Right cardiac atrium (tissue), 5 donors: Measurements from ENCODE around the gene COL23A1. TPM values are rescaled to one million over a fixed set of nuclear protein-coding genes. Genes with fewer than 3 reads are reported as not detected.

Source experiments
- ATAC-seq, 2 donors: fragments of 200-7000 bp; cut with Tn5 transposase; one replicate each; pipeline versions ENCODE4 v1.8.0 to v1.9.1; 2020; ENCODE audit warnings: moderate library complexity in 2 of 2, mild to moderate bottlenecking in 1 of 2
- DNase-seq, 3 donors: peaks; one replicate each; pipeline ENCODE4 v3.0.0-alpha.2; 2020
- H3K27ac ChIP-seq: one replicate; pipeline ENCODE4 v1.5.1; 2013; ENCODE audit warnings: mild to moderate bottlenecking, low read length, control low read depth, moderate library complexity
- H3K27me3 ChIP-seq: one replicate; pipeline ENCODE4 v1.6.1; 2013; ENCODE audit not compliant: control insufficient read depth, insufficient read depth
- H3K4me1 ChIP-seq: one replicate; pipeline ENCODE4 v1.6.1; 2013; ENCODE audit warnings: low read length; ENCODE audit not compliant: control insufficient read depth, insufficient read depth
- H3K4me3 ChIP-seq: one replicate; pipeline ENCODE4 v1.5.1; 2013; ENCODE audit warnings: low read length, control low read depth
- H3K9me3 ChIP-seq: one replicate; pipeline ENCODE4 v1.6.1; 2013; ENCODE audit warnings: low read length; ENCODE audit not compliant: control insufficient read depth
- WGBS: extraction: QIAGEN DNeasy Blood & Tissue Kit; methylation state at CpG from one replicate; pipeline ENCODE4 v1.1.7; 2013; 5-methylcytosine and 5-hydroxymethylcytosine counted together
- intact Hi-C, 4 donors: fragments of 100-400 bp; cut with DNase I; formaldehyde crosslinking; loops; one replicate each; pipeline versions ENCODE4 v1.11.0 to v1.14.0; 2022 to 2023
- polyA plus RNA-seq: library from polyadenylated mRNA; stranded (reverse); fragments of 200-250 nt; gene quantifications from one replicate; pipeline ENCODE4 v1.2.3, GENCODE V29; 2013
- total RNA-seq, 4 donors: library from RNA; stranded (reverse); fragmentation: NEBNext Ultra II Directional; extraction: Animal tissue kit (Norgen Biotek cat#: 25700); gene quantifications; one replicate each; pipeline ENCODE4 v1.2.1, GENCODE V29; 2021
- donor health status: healthy with polysubstance abuse.
- donor health status: DM: no; HTN: yes; CAD: no.
- donor health status: DM: no; HTN: no; CAD: no.
- donor health status: DM: no; HTN: yes; CAD: no; lungs with severe emphysema.
- donor health status: DM: yes; HTN: yes; CAD: no.

The COL23A1 gene
- total and polyA plus RNA-seq, 5 donors, result 2.5 to 13.6 (median 6.3) TPM

DNA sequence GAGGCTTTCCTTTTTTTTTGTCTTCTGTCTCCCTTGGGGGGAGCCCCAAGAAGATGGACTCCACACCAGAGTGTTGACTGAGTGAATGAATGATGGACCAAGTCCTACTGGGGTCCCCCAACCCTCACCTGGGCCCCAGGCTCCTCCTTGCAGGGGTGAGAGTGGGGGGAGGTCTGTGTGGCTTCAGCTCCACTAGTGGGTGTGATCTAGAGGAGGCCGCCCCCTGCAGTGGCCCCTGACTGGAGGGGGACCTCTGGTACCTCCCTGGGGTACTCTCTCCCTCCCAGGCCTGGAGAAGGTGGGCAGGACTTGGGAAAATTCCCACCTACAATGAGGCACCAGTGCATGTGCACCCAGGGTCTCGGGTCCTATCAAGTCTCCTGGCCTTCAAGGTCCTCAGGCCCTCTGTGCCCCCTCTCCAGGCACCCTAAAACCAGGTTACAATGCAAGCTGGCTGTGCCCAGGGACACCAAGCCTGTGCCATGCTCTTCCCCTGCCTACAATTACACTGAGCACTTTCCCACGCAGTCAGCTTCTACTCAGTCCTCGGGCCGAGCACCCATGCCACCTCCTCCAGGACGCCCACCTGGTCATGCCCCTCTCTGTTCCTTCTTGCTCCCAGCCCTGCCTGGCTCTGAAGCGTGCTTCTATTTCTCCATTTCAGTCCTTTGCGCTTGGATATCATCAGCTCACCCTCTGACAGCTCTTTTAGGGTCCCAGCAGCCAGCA, 240.4 kb downstream of the COL23A1 start:
- Histone ChIP-seq H3K27me3 (no peaks in the 10 kb centered on the region), H3K4me1 (no peaks in the 10 kb centered on the region), H3K4me3 (no peak overlapping the region), H3K9me3 (no peaks in the 10 kb centered on the region), H3K27ac (no peak overlapping the region)
- ATAC-seq (peak; percentile 11 to 15), DNase-seq (no peak)
- intact Hi-C loops, result no loop called here
- WGBS, result 95% methylated on average over 8 of the region's 8 CpGs

DNA sequence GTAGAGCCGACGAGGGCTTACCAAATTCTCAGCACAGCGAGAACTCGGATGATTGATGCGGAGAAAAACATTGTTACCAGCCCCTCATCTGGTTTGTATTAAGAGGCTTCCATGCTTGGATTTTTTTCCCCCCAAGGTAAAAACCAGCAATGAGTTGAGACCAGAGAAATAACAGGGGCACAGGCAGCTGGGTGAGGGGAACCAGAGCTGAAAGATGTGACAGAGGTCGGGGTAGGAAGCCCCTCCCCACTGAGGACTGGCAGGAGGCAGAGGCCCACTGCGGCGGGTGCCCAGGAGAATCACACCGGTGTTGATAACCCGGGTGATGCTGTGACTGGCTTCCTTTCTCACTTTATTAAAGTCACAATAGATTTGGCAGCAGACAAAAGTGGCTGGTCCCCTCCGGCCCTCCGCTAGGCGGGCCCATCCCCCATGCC, 241.1 kb downstream of the COL23A1 start:
- intact Hi-C loops, result no loop called here
- Histone ChIP-seq H3K27ac (no peak overlapping the region), H3K9me3 (no peaks in the 10 kb centered on the region), H3K4me1 (no peaks in the 10 kb centered on the region), H3K4me3 (no peak overlapping the region), H3K27me3 (no peaks in the 10 kb centered on the region)
- WGBS, result 72% methylated on average over 13 of the region's 13 CpGs
- DNase-seq, result no peak
- no peak for ATAC-seq

DNA sequence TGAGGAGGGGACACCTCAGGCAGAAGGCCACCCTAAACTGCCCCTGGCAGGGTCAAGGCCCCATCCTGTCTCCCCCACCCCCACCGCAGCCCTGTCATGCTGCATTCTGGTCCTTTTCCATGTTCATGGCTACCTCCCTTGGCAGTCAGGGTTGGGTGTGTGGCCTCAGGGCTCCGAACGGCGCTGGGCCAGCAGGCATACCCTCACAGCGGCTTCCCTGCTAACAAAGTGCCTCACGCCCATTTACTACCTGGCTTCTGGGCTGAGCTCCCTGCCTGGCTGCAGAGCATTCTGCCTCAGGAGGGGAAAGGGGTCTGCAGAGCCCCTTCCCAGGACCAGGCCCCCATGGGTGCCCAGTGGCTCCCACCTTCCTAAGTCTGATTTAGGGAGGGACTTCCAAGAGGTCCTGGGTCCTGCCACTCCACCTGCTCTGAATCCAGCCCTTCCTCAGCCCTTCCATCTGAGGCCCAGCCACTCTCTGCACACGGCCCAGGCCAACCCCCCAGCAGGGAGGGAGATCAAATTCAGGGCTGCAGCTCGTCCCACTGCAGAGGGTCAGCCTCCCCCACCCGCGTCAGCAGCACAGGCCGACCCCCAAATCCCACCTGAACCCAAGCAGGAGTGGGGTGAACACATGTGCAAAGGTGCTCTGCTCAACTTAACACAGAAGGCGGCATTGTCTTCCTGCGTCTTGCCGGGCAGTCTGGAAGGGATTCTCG, 241.7 kb downstream of the COL23A1 start:
- intact Hi-C loops, result no loop called here
- Histone ChIP-seq H3K27me3 (no peaks in the 10 kb centered on the region), H3K4me3 (no peak overlapping the region), H3K4me1 (no peaks in the 10 kb centered on the region), H3K27ac (no peak overlapping the region), H3K9me3 (no peaks in the 10 kb centered on the region)
- DNase-seq (peak in 1 of 3 donors; percentile 31), ATAC-seq (peak in 1 of 2 donors; percentile 10)
- WGBS, result 77% methylated on average over 15 of the region's 15 CpGs

DNA sequence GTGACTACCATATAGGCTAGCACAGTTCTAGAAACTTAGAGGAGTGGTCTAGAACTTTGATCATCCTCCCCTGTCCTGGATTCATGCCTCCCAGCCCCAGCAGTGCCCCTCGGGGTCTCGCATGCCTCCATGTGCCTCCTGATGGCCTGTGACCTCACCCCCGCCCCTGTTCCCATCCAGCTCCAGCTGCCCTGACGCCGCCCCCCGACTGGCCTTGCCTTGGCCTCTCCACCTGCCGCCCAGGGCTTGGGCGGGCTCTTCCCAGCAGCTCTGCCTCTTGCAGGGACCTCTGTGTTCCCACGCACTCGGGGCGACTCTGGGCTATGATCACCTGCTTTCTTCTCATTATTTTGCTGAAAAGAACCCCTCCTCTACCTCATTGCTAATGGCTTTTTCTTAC, 242.2 kb downstream of the COL23A1 start:
- Histone ChIP-seq H3K27me3 (no peaks in the 10 kb centered on the region), H3K4me1 (no peaks in the 10 kb centered on the region), H3K4me3 (no peak overlapping the region), H3K9me3 (no peaks in the 10 kb centered on the region), H3K27ac (no peak overlapping the region)
- 90% methylated on average over 11 of the region's 11 CpGs for WGBS
- DNase-seq (peak in 2 of 3 donors; percentile 24 to 33), ATAC-seq (no peak)
- intact Hi-C loops, result no loop called here

- intact Hi-C loops, result no loop called here
- peak in 1 of 3 donors; percentile 20 for DNase-seq
- Histone ChIP-seq H3K27ac (no peak overlapping the region), H3K4me1 (no peaks in the 10 kb centered on the region), H3K4me3 (no peak overlapping the region), H3K27me3 (no peaks in the 10 kb centered on the region), H3K9me3 (no peaks in the 10 kb centered on the region)
- 81% methylated on average over 20 of the region's 20 CpGs for WGBS
- peak in 1 of 2 donors; percentile 76 for ATAC-seq
These were observed 243.4 kb downstream of the COL23A1 start for GRCh38 chr5:178346607-178347334.

DNA sequence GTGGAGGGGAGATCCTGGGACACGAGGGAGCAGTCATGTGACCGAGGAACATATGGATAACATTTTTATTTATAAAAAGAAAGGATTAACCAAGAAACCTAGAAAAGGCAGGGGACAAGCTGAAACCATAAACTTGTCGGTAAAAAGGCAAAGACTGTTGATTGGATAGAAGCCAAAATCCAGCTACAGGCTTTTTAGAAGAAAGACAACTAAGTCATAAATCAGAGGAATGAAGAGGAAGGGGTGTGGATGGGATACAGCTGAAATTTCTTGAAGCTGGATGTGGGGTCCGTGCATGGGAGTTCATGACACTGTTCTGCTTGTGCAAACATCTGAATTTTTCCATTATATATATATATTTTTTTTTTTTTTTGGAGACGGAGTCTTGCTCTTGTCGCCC, 246.9 kb downstream of the COL23A1 start:
- H3K9me3 ChIP-seq, result no peaks in the 10 kb centered on the region
- H3K4me1 ChIP-seq, result no peaks in the 10 kb centered on the region
- no peak overlapping the region for H3K27ac ChIP-seq
- no peaks in the 10 kb centered on the region for H3K27me3 ChIP-seq
- ATAC-seq (no peak), DNase-seq (no peak)
- intact Hi-C loops, result no loop called here
- H3K4me3 ChIP-seq, result no peak overlapping the region
- WGBS, result 70% methylated on average over 6 of the region's 6 CpGs

DNA sequence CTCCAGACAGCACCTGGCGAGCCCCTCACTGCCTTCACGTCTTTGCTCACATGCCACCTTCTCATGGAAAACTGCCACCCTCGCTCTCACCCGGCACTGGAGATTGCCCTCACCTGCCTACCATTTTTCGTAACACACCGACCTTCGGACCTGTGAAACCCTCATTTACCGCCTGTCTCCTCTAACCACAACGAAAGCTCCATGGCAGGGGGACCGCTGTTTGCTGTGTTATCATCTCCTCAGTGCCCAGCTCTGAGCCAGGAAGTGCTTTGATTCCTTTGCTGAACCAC, 248.4 kb downstream of the COL23A1 start:
- 91% methylated on average over 10 of the region's 10 CpGs for WGBS
- no peak overlapping the region for H3K27ac ChIP-seq
- no peak overlapping the region for H3K4me3 ChIP-seq
- no peaks in the 10 kb centered on the region for H3K4me1 ChIP-seq
- DNase-seq, result no peak
- no peak for ATAC-seq
- intact Hi-C loops, result no loop called here
- H3K9me3 ChIP-seq, result no peaks in the 10 kb centered on the region
- no peaks in the 10 kb centered on the region for H3K27me3 ChIP-seq

DNA sequence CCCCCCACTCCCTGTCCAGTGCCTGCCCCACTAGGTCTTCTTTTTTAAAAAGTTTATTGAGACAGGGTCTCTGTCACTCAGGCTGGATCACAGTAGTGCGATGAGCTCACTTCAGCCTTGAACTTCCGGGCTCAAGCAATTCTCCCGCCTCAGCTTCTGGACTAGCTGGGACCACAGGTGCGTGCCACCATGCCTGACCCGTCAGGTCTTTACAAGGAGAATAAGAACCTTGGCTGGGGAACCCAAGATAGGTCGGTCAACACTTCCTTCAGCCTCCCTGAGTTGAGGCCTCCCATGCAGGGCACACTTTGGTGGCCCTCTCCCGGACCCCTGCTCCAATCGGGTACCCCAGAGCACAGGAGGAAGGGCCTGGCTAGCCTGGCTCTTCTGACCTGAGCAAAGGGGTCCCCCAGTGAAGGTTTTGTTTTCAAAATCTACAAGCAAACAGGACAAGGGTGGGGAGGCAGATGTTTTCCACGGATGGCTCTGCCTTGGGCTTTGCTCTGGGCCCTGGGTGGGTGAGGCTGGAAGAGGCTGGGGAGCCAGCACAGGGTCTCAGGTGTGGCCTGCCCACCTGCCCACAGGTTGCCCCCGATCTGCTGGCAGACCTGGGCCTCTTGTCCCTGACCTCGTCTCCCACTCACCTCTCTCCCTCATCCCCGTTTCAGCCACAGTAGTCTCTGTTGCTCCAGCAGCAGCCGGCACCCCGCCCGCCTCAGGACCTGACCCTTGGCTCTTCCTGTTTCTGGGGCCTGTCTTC, 248.9 kb downstream of the COL23A1 start:
- Histone ChIP-seq H3K4me3 (no peak overlapping the region), H3K4me1 (no peaks in the 10 kb centered on the region), H3K27ac (no peak overlapping the region), H3K27me3 (no peaks in the 10 kb centered on the region), H3K9me3 (no peaks in the 10 kb centered on the region)
- ATAC-seq (no peak), DNase-seq (peak in 2 of 3 donors; percentile 18 to 39)
- intact Hi-C loops, result no loop called here
- WGBS, result 89% methylated on average over 15 of the region's 15 CpGs

DNA sequence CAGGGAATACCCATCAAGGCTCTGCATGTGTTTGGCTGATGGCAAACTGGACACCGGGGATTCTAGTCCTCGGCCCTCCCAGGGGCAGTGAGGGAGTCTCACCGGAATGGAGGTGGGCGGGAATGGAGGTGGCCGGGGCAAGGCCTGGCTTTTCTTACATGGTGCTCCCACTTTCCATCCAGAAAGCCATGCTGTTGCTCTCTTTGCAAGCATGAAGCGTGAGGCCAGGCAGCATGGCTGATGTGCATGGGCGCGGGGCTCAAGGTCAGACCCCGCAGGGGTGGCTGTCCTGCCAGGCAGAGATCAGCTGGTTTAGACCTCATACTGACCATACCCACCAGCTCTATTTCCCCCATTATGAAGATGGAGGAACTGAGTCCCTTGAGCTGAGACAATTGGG, 249.6 kb downstream of the COL23A1 start:
- Histone ChIP-seq H3K4me3 (no peak overlapping the region), H3K27ac (no peak overlapping the region), H3K27me3 (no peaks in the 10 kb centered on the region), H3K4me1 (no peaks in the 10 kb centered on the region), H3K9me3 (no peaks in the 10 kb centered on the region)
- peak in 1 of 3 donors; percentile 47 for DNase-seq
- ATAC-seq, result no peak
- 95% methylated on average over 9 of the region's 9 CpGs for WGBS
- intact Hi-C loops, result no loop called here

- no peaks in the 10 kb centered on the region for H3K27me3 ChIP-seq
- H3K4me3 ChIP-seq, result no peak overlapping the region
- intact Hi-C loops, result no loop called here
- H3K9me3 ChIP-seq, result no peaks in the 10 kb centered on the region
- 83% methylated on average over 7 of the region's 7 CpGs for WGBS
- ATAC-seq (no peak), DNase-seq (peak in 1 of 3 donors; percentile 21)
- no peak overlapping the region for H3K27ac ChIP-seq
- no peaks in the 10 kb centered on the region for H3K4me1 ChIP-seq
These were observed 250.0 kb downstream of the COL23A1 start for GRCh38 chr5:178340187-178340586.
